Measurements from ENCODE around the gene GPS2.
A peak's percentile ranks its signal among the peaks of the same experiment; 100 is the strongest.

GPS2 gene

DNA sequence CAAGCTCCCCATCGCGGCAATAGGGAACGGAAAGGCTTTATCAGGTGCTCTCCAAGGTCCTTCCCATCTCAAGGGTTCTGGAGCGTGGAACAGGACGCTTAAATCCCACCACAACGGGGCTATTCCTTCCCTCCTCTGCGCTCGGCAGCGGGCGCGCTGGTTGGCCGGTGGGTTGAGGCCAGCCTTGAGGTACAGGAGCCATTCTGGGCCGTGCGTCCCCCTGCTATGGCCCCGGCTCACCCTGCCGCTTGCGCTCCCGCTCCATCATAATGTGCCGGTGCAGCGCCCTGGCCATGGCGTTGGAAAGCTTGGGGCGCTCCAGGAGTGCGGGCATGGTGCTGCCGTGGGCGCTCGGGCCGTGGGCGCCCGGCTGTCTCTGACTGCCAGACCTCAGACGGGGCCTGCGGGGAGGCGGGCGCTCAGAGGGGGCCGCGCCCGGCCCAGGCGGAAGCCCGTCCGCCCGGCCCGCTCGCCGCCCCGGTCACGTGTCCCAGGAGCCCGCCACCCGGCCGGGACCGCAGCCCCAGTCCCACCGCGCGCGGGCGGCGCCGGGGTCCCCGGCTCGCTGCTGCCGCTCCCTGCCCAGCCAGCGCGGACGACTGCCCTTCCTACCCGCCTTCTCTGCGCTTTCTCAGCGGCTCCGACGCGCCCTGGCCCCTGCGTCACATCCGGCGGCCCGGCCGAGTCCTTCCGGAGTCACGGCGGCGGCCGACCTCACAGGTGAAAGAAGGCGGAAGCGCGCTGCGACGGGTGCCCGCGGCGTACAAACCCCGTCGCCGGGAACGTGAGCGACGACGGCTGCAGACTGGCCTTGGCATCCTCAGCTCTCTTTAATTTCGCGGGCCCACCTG lies at the start of gene GPS2:
GPS2 (minus strand) TSS at position 642 of the 851 bp plus-strand sequence; CDS start at position 334, 308 bp downstream.
- ChIA-PET POLR2A (interaction anchor here (1.2 to 2.6 kb wide), 3 partner anchors 14 to 29 kb away, joined by 3 to 18 read pairs (median 5); partner anchors contain the start of gene NEURL4), CTCF (interaction anchor here (1.4 to 5.8 kb wide), 6 partner anchors 10 to 246 kb away, joined by 3 to 39 read pairs (median 5); no protein-coding TSS in a partner anchor)
- TF ChIP-seq, protein P1, sequence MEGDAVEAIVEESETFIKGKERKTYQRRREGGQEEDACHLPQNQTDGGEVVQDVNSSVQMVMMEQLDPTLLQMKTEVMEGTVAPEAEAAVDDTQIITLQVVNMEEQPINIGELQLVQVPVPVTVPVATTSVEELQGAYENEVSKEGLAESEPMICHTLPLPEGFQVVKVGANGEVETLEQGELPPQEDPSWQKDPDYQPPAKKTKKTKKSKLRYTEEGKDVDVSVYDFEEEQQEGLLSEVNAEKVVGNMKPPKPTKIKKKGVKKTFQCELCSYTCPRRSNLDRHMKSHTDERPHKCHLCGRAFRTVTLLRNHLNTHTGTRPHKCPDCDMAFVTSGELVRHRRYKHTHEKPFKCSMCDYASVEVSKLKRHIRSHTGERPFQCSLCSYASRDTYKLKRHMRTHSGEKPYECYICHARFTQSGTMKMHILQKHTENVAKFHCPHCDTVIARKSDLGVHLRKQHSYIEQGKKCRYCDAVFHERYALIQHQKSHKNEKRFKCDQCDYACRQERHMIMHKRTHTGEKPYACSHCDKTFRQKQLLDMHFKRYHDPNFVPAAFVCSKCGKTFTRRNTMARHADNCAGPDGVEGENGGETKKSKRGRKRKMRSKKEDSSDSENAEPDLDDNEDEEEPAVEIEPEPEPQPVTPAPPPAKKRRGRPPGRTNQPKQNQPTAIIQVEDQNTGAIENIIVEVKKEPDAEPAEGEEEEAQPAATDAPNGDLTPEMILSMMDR (IDR thresholded peaks at IDR 0.05; ENCODE audit: insufficient read depth, low read length, missing control alignments): no peak
- no peak for DNase-seq (ENCODE audit: low read depth, low spot score)
- H3K4me3 ChIP-seq (ENCODE audit: low read depth, low read length): peak within 1 kb of the TSS; percentile 81

GRCh38 chr17:7363311-7363710 lies 48.2 kb upstream of the GPS2 start:
- CTCF ChIA-PET: interaction anchor here (1.8 to 3.0 kb wide), 2 partner anchors 10 to 198 kb away, joined by 5 to 17 read pairs; partner anchors contain the start of genes KCTD11 and TMEM95

GRCh38 chr17:7361906-7362305 lies 46.7 kb upstream of the GPS2 start:
- H3K4me3 ChIP-seq (ENCODE audit: low read depth, low read length): no peak overlapping the region
- ChIA-PET CTCF (interaction anchor here (1.4 to 3.0 kb wide), 3 partner anchors 8 to 199 kb away, joined by 3 to 17 read pairs (median 5); partner anchors contain the start of genes KCTD11 and TMEM95), POLR2A (interaction anchor here (1.0 kb wide), 1 partner anchor 325 kb away, joined by 4 read pairs; the partner anchor contains the start of gene TP53)
- no peak for DNase-seq (ENCODE audit: low read depth, low spot score)
- TF ChIP-seq, protein P1 (IDR thresholded peaks at IDR 0.05; ENCODE audit: insufficient read depth, low read length, missing control alignments): no peak

More at GRCh38 chr17:7363311-7363710, 48.2 kb upstream of the GPS2 start:
- TF ChIP-seq, protein P1 (IDR thresholded peaks at IDR 0.05; ENCODE audit: insufficient read depth, low read length, missing control alignments): no peak
- no peak for DNase-seq (ENCODE audit: low read depth, low spot score)
- POLR2A ChIA-PET: no interaction called here
- H3K4me3 ChIP-seq (ENCODE audit: low read depth, low read length): no peak overlapping the region

- no peak for DNase-seq (ENCODE audit: low read depth, low spot score)
- TF ChIP-seq, protein P1 (IDR thresholded peaks at IDR 0.05; ENCODE audit: insufficient read depth, low read length, missing control alignments): no peak
- no peak overlapping the region for H3K4me3 ChIP-seq (ENCODE audit: low read depth, low read length)
- POLR2A ChIA-PET: no interaction called here
- CTCF ChIA-PET: interaction anchor here (1.0 to 5.4 kb wide), 7 partner anchors 12 to 204 kb away, joined by 3 to 67 read pairs (median 8); partner anchors contain the start of gene SENP3
Measured at GRCh38 chr17:7357381-7357780, 42.2 kb upstream of the GPS2 start.

GRCh38 chr17:7356756-7357155 lies 41.6 kb upstream of the GPS2 start:
- DNase-seq (ENCODE audit: low read depth, low spot score): no peak
- CTCF ChIA-PET: interaction anchor here (0.6 to 5.4 kb wide), 25 partner anchors 9 to 245 kb away, joined by 3 to 67 read pairs (median 6); partner anchors contain the start of genes FGF11, NLGN2, SENP3 and SOX15
- TF ChIP-seq, protein P1 (IDR thresholded peaks at IDR 0.05; ENCODE audit: insufficient read depth, low read length, missing control alignments): no peak
- no peak overlapping the region for H3K4me3 ChIP-seq (ENCODE audit: low read depth, low read length)
- POLR2A ChIA-PET: no interaction called here
